Neural progenitor cell (in vitro differentiated cells): Measurements from ENCODE around the gene BARX2. TPM values are rescaled to one million over a fixed set of nuclear protein-coding genes. Genes with fewer than 3 reads are reported as not detected.

Experiments
- DNase-seq: peaks from one replicate; pipeline ENCODE4 v3.0.0-alpha.2; 2016; ENCODE audit warnings: low spot score
- H2AFZ ChIP-seq: fragments of 200-600 bp; sonication (generic); replicated peaks from 2 replicates; pipeline ENCODE4 v1.6.1; 2016; ENCODE audit warnings: antibody characterized with exemption
- H3F3A ChIP-seq: fragments of 200-600 bp; sonication (generic); 2 replicates; pipeline ENCODE4 v1.6.1; 2016; ENCODE audit warnings: antibody characterized with exemption, low read depth
- H3K27ac ChIP-seq: fragments of 200-600 bp; sonication (generic); 2 replicates; pipeline ENCODE4 v1.5.1; 2016; ENCODE audit warnings: mild to moderate bottlenecking
- H3K27me3 ChIP-seq: fragments of 200-600 bp; sonication (generic); 2 replicates; pipeline ENCODE4 v1.6.1; 2016; ENCODE audit warnings: mild to moderate bottlenecking, moderate library complexity
- H3K36me3 ChIP-seq: fragments of 200-600 bp; sonication (generic); 2 replicates; pipeline ENCODE4 v1.5.1; 2016
- H3K4me1 ChIP-seq: fragments of 200-600 bp; sonication (generic); 2 replicates; pipeline ENCODE4 v1.6.1; 2016; ENCODE audit warnings: mixed run types
- H3K4me2 ChIP-seq: fragments of 200-600 bp; sonication (generic); 2 replicates; pipeline ENCODE4 v1.6.1; 2016
- H3K4me3 ChIP-seq: fragments of 200-600 bp; sonication (generic); 2 replicates; pipeline ENCODE4 v1.5.1; 2016
- H3K79me2 ChIP-seq: fragments of 200-600 bp; sonication (generic); 2 replicates; pipeline ENCODE4 v1.6.1; 2016; ENCODE audit warnings: low read depth
- H3K9ac ChIP-seq: fragments of 200-600 bp; sonication (generic); 2 replicates; pipeline ENCODE4 v1.6.1; 2016
- H3K9me3 ChIP-seq: fragments of 200-600 bp; sonication (generic); 2 replicates; pipeline ENCODE4 v1.5.1; 2016; ENCODE audit warnings: low read depth
- H4K20me1 ChIP-seq: fragments of 200-600 bp; sonication (generic); 2 replicates; pipeline ENCODE4 v1.6.1; 2016; ENCODE audit warnings: low read depth
- H3K27ac Mint-ChIP-seq: 3 replicates; pipeline ENCODE4 v1.8.0; 2021; ENCODE audit warnings: mixed read lengths
- H3K27me3 Mint-ChIP-seq: 2 replicates; pipeline ENCODE4 v1.8.0; 2022; ENCODE audit warnings: low read depth, mild to moderate bottlenecking, inconsistent platforms, moderate library complexity, mixed read lengths; ENCODE audit not compliant: insufficient read depth
- H3K36me3 Mint-ChIP-seq: 3 replicates; pipeline ENCODE4 v1.8.0; 2021; ENCODE audit warnings: mixed read lengths
- H3K4me1 Mint-ChIP-seq: 3 replicates; pipeline ENCODE4 v1.8.0; 2021; ENCODE audit warnings: mixed read lengths
- H3K4me3 Mint-ChIP-seq: 3 replicates; pipeline ENCODE4 v1.8.0; 2021; ENCODE audit warnings: mild to moderate bottlenecking, moderate library complexity, mixed read lengths
- H3K9me3 Mint-ChIP-seq: 3 replicates; pipeline ENCODE4 v1.8.0; 2020; ENCODE audit warnings: mixed read lengths
- EZH2 ChIP-seq: fragments of 200-600 bp; sonication (generic); IDR thresholded peaks from 2 replicates; pipeline ENCODE4 v1.6.1; 2017; ENCODE audit warnings: antibody characterized with exemption, mild to moderate bottlenecking, moderate library complexity
- EZH2phosphoT487 ChIP-seq: fragments of 200-600 bp; sonication (generic); IDR thresholded peaks from 2 replicates; pipeline ENCODE4 v1.6.1; 2017; ENCODE audit warnings: antibody characterized with exemption
- total RNA-seq: library from RNA; depleted of rRNA; stranded (reverse); fragments of >200 nt; gene quantifications from 2 replicates; pipeline ENCODE4 v1.2.3, GENCODE V29; 2015; ENCODE audit warnings: low replicate concordance
- TF ChIP-seq, protein P1 (sequence below): fragments of 200-600 bp; sonication (generic); IDR thresholded peaks from 2 replicates; pipeline ENCODE4 v1.5.1; 2017; ENCODE audit warnings: antibody characterized with exemption, mild to moderate bottlenecking

The BARX2 gene
- total RNA-seq, 1 donor from 2014 or later, result not detected

- Histone ChIP-seq H2AFZ (no peak overlapping the region), H3K4me2 (no peak overlapping the region), H3K4me3 (no peak overlapping the region), H3F3A (no peaks in the 10 kb centered on the region), H3K4me1 (no peaks in the 10 kb centered on the region), H3K27me3 (no peaks in the 10 kb centered on the region), H3K79me2 (no peaks in the 10 kb centered on the region), H3K9me3 (peaks cover 10% of the 10 kb centered on the region), H3K27ac (no peak overlapping the region), H4K20me1 (no peaks in the 10 kb centered on the region), H3K36me3 (no peaks in the 10 kb centered on the region), H3K9ac (no peak overlapping the region)
- DNase-seq, result no peak
- Mint-ChIP-seq H3K4me3 (no peak overlapping the region), H3K9me3 (peaks cover 13% of the 10 kb centered on the region), H3K4me1 (peaks cover 4% of the 10 kb centered on the region), H3K27me3 (peaks cover 2% of the 10 kb centered on the region), H3K27ac (no peak overlapping the region), H3K36me3 (no peaks in the 10 kb centered on the region)
- TF ChIP-seq EZH2, result no peak
Observed at GRCh38 chr11:129428557-129428956, 52.9 kb downstream of the BARX2 start.

DNA sequence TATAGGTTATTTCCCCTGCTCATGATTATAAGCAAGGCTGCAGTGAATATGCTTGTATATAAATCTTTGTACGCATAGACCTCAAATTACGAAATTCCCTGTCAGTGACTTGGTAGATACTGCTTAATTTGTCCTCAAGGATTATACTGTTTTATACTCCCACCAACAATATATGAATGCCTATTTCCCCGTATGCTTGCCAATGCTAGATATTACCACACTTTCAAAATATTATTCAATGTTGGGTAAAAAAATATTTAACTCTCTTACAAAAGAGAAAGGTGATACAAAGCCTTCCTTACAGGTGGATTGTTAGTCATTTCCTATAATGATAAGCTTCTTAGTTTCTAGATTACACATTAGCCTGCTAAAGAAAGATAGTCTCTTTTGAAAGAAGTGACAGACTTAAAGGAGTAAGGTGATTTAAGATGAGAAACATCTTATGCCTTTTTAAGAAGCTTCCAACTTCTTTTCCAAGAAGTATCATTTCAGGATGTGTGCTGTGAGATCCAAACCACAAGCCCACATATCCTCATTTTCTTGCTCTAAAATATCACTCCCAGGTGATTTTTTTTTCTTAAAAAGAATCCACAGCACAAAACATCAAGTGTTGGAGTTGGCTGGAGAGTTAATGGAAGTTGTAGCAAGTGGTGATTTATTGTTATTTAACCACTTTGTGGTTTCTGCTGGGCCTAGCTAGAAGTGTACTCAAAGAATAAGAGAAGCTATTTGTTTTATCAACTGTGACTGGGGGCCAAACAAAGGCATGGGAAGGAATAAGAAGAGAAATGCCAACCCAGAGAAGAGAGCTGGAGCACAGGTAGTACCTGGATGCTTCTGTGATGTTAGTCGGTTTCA lies 59.2 kb downstream of the BARX2 start:
- H3K4me2 ChIP-seq, result no peak overlapping the region
- H3K27ac Mint-ChIP-seq, result no peak overlapping the region
- H3K9me3 ChIP-seq, result peaks cover 10% of the 10 kb centered on the region
- H3K4me1 Mint-ChIP-seq, result no peaks in the 10 kb centered on the region
- no peaks in the 10 kb centered on the region for H3K27me3 ChIP-seq
- no peak for DNase-seq
- no peak for TF ChIP-seq EZH2phosphoT487
- TF ChIP-seq, protein P1, sequence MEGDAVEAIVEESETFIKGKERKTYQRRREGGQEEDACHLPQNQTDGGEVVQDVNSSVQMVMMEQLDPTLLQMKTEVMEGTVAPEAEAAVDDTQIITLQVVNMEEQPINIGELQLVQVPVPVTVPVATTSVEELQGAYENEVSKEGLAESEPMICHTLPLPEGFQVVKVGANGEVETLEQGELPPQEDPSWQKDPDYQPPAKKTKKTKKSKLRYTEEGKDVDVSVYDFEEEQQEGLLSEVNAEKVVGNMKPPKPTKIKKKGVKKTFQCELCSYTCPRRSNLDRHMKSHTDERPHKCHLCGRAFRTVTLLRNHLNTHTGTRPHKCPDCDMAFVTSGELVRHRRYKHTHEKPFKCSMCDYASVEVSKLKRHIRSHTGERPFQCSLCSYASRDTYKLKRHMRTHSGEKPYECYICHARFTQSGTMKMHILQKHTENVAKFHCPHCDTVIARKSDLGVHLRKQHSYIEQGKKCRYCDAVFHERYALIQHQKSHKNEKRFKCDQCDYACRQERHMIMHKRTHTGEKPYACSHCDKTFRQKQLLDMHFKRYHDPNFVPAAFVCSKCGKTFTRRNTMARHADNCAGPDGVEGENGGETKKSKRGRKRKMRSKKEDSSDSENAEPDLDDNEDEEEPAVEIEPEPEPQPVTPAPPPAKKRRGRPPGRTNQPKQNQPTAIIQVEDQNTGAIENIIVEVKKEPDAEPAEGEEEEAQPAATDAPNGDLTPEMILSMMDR, result no peak
- no peak for TF ChIP-seq EZH2
- no peaks in the 10 kb centered on the region for H3F3A ChIP-seq
- no peak overlapping the region for H3K4me3 ChIP-seq
- no peaks in the 10 kb centered on the region for H3K4me1 ChIP-seq
- no peaks in the 10 kb centered on the region for H3K36me3 Mint-ChIP-seq
- no peaks in the 10 kb centered on the region for H4K20me1 ChIP-seq
- H3K9me3 Mint-ChIP-seq, result peaks cover 13% of the 10 kb centered on the region
- H3K27ac ChIP-seq, result no peak overlapping the region
- H3K79me2 ChIP-seq, result no peaks in the 10 kb centered on the region
- no peak overlapping the region for H2AFZ ChIP-seq
- H3K36me3 ChIP-seq, result no peaks in the 10 kb centered on the region
- no peak overlapping the region for H3K4me3 Mint-ChIP-seq
- no peak overlapping the region for H3K9ac ChIP-seq
- H3K27me3 Mint-ChIP-seq, result peaks cover 4% of the 10 kb centered on the region

GRCh38 chr11:129435499-129436245 lies 60.0 kb downstream of the BARX2 start:
- no peak overlapping the region for H3K4me3 ChIP-seq
- no peak overlapping the region for H3K4me2 ChIP-seq
- no peaks in the 10 kb centered on the region for H3F3A ChIP-seq
- no peak overlapping the region for H2AFZ ChIP-seq
- H3K4me1 ChIP-seq, result no peaks in the 10 kb centered on the region
- Mint-ChIP-seq H3K4me3 (no peak overlapping the region), H3K27me3 (peaks cover 4% of the 10 kb centered on the region), H3K36me3 (no peaks in the 10 kb centered on the region), H3K27ac (no peak overlapping the region), H3K4me1 (no peaks in the 10 kb centered on the region), H3K9me3 (peaks cover 11% of the 10 kb centered on the region)
- no peak overlapping the region for H3K9ac ChIP-seq
- H3K79me2 ChIP-seq, result no peaks in the 10 kb centered on the region
- no peaks in the 10 kb centered on the region for H3K27me3 ChIP-seq
- H4K20me1 ChIP-seq, result no peaks in the 10 kb centered on the region
- no peaks in the 10 kb centered on the region for H3K36me3 ChIP-seq
- DNase-seq, result no peak
- no peak for TF ChIP-seq EZH2phosphoT487
- TF ChIP-seq, protein P1, result no peak
- TF ChIP-seq EZH2, result no peak
- H3K9me3 ChIP-seq, result peaks cover 9% of the 10 kb centered on the region
- no peak overlapping the region for H3K27ac ChIP-seq
